ENCODE data around the gene KLHL29. TPM values are rescaled to one million over a fixed set of nuclear protein-coding genes. Genes with fewer than 3 reads are reported as not detected.

The KLHL29 gene
- total and polyA plus RNA-seq, 10 of the 15 experiments (the other 5 are each of a cell fraction or from before 2014, with no cell fraction given), result 1.4 to 19.5 (median 6.1) TPM

DNA sequence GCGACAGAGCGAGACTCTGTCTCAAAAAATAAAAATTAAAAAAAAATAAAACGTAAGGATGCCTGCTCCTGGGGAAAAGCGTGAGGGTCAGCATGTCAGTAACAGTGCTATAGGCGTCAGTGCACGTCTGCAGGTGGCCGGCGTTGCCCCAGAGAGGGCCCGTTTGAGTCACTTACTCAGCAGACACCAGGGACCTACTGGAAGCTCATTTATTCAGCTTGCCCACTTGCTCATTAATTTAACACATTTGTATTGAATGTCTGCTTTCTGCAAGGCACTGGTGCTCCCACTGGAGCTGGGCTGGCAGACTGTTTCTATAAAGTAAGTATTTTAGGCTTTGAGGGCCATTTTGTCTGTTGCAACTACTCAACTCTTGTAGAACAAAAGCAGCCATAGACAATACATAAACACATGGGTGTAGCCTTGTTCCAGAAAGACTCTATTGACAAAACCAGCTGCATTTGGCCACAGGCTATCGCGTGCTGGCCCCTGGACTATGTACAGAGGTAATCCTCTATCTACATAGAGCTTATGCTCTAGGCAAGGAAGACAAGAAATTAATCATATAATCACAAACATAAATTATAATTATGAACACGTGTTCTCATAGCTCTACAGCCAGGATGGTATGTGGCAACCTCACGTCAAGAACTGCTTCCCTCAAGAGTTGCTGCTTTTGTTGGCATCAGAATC is 73.2 kb downstream of the KLHL29 start:
- no peaks in the 10 kb centered on the region for H3K9me3 ChIP-seq (replicated peaks; ENCODE audit: control insufficient read depth, insufficient read depth, low read length)
- ATAC-seq (no peak), FAIRE-seq (no peak), DNase-seq (ENCODE audit: low read depth, low spot score) (no peak)
- H3K4me2 ChIP-seq (ENCODE audit: control insufficient read depth, insufficient read depth), result no peak overlapping the region
- H4K20me1 ChIP-seq (ENCODE audit: control insufficient read depth, insufficient read depth), result no peaks in the 10 kb centered on the region
- SMC1A ChIA-PET (ENCODE audit: uncharacterized antibody, unreplicated experiment), result interaction anchor here (0.8 to 3.3 kb wide), 3 partner anchors 9 to 128 kb away, joined by 4 to 17 read pairs (median 6); no protein-coding TSS in a partner anchor
- TF ChIP-seq RAD51 (IDR thresholded peaks at IDR 0.05), result no peak
- TF ChIP-seq, protein P1, sequence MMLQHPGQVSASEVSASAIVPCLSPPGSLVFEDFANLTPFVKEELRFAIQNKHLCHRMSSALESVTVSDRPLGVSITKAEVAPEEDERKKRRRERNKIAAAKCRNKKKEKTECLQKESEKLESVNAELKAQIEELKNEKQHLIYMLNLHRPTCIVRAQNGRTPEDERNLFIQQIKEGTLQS (IDR thresholded peaks at IDR 0.05; ENCODE audit: borderline replicate concordance, extremely low read depth, low read depth, low read length), result no peak
- TF ChIP-seq, protein P2, sequence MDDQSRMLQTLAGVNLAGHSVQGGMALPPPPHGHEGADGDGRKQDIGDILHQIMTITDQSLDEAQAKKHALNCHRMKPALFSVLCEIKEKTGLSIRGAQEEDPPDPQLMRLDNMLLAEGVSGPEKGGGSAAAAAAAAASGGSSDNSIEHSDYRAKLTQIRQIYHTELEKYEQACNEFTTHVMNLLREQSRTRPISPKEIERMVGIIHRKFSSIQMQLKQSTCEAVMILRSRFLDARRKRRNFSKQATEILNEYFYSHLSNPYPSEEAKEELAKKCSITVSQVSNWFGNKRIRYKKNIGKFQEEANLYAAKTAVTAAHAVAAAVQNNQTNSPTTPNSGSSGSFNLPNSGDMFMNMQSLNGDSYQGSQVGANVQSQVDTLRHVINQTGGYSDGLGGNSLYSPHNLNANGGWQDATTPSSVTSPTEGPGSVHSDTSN (IDR thresholded peaks at IDR 0.05; ENCODE audit: insufficient replicate concordance, low read depth, low read length), result no peak
- TF ChIP-seq, protein P3, sequence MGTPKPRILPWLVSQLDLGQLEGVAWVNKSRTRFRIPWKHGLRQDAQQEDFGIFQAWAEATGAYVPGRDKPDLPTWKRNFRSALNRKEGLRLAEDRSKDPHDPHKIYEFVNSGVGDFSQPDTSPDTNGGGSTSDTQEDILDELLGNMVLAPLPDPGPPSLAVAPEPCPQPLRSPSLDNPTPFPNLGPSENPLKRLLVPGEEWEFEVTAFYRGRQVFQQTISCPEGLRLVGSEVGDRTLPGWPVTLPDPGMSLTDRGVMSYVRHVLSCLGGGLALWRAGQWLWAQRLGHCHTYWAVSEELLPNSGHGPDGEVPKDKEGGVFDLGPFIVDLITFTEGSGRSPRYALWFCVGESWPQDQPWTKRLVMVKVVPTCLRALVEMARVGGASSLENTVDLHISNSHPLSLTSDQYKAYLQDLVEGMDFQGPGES (IDR thresholded peaks at IDR 0.05), result no peak
- TF ChIP-seq MXI1 (IDR thresholded peaks at IDR 0.05; ENCODE audit: low read depth, low read length), result no peak
- TF ChIP-seq POLR2AphosphoS5 (IDR thresholded peaks at IDR 0.05; ENCODE audit: low read length), result no peak
- no peak for TF ChIP-seq IRF4 (IDR thresholded peaks at IDR 0.05; ENCODE audit: low read depth, low read length)
- no peak for TF ChIP-seq BACH1 (IDR thresholded peaks at IDR 0.05; ENCODE audit: borderline replicate concordance)
- no peak for TF ChIP-seq HDGF (IDR thresholded peaks at IDR 0.05)
- TF ChIP-seq MEF2B (IDR thresholded peaks at IDR 0.05; ENCODE audit: partially characterized antibody, poor library complexity, severe bottlenecking), result no peak
- no peak for TF ChIP-seq NRF1 (conservative IDR thresholded peaks at IDR 0.05; ENCODE audit: low read depth, low read length)
- no peak for TF ChIP-seq MYB (IDR thresholded peaks at IDR 0.05; ENCODE audit: borderline replicate concordance, low read depth, low read length)
- TF ChIP-seq SUZ12 (IDR thresholded peaks at IDR 0.05; ENCODE audit: unreplicated experiment), result no peak
- TF ChIP-seq, protein P4, sequence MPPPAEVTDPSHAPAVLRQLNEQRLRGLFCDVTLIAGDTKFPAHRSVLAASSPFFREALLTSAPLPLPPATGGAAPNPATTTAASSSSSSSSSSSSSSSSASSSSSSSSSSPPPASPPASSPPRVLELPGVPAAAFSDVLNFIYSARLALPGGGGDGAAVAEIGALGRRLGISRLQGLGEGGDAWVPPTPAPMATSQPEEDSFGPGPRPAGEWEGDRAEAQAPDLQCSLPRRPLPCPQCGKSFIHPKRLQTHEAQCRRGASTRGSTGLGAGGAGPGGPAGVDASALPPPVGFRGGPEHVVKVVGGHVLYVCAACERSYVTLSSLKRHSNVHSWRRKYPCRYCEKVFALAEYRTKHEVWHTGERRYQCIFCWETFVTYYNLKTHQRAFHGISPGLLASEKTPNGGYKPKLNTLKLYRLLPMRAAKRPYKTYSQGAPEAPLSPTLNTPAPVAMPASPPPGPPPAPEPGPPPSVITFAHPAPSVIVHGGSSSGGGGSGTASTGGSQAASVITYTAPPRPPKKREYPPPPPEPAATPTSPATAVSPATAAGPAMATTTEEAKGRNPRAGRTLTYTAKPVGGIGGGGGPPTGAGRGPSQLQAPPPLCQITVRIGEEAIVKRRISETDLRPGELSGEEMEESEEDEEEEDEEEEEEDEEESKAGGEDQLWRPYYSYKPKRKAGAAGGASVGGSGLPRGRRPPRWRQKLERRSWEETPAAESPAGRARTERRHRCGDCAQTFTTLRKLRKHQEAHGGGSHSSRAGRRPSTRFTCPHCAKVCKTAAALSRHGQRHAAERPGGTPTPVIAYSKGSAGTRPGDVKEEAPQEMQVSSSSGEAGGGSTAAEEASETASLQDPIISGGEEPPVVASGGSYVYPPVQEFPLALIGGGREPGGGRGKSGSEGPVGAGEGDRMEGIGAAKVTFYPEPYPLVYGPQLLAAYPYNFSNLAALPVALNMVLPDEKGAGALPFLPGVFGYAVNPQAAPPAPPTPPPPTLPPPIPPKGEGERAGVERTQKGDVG (CRISPR knock-in tag; IDR thresholded peaks at IDR 0.05), result no peak
- H3K27ac ChIP-seq (ENCODE audit: control insufficient read depth, insufficient read depth), result no peak overlapping the region
- CTCF ChIA-PET, result interaction anchor here (1.8 to 3.8 kb wide), 3 partner anchors 54 to 258 kb away, joined by 4 to 18 read pairs (median 13); no protein-coding TSS in a partner anchor
- no peak overlapping the region for H2AFZ ChIP-seq (ENCODE audit: control insufficient read depth, low read depth, low read length)
- no peaks in the 10 kb centered on the region; a peak in 1 of 4 replicates for H3K36me3 ChIP-seq (ENCODE audit: control insufficient read depth in 2 of 2, insufficient read depth in 2 of 2, low read length in 1 of 2)
- H3K9ac ChIP-seq (ENCODE audit: control insufficient read depth, insufficient read depth, low read length), result no peak overlapping the region
- RAD21 ChIA-PET (ENCODE audit: unreplicated experiment), result interaction anchor here (1.0 kb wide), 1 partner anchor 259 kb away, joined by 4 read pairs; no protein-coding TSS in a partner anchor
- H3K4me3 ChIP-seq, result no peak overlapping the region
- intact Hi-C loops (cut with micrococcal nuclease; ENCODE audit: unreplicated experiment) (no loop called here), in situ Hi-C loops (cut with MboI) (no loop called here)
- 77% methylated on average over 13 of the region's 13 CpGs for WGBS (ENCODE audit: insufficient coverage, insufficient replicate concordance, low lambda C conversion rate, missing lambda C conversion rate)
- no TSS peak for BruUV-seq (replicated peaks)
- POLR2A ChIA-PET, result interaction anchor here (1.1 kb wide), 1 partner anchor 65 kb away, joined by 3 read pairs; no protein-coding TSS in a partner anchor
- H3K27me3 ChIP-seq (replicated peaks in 1 of 2; ENCODE audit: control insufficient read depth in 2 of 2, insufficient read depth in 2 of 2, low read length in 1 of 2), result no peaks in the 10 kb centered on the region
- no peaks in the 10 kb centered on the region for H3K79me2 ChIP-seq (ENCODE audit: control insufficient read depth, insufficient read depth, low read length)
- peaks cover 7% of the 10 kb centered on the region for H3K4me1 ChIP-seq (ENCODE audit: control insufficient read depth, insufficient read depth, low read length)
